HEK293T (cell line): Measurements from ENCODE around the gene GPR158.

Source experiments
- ARNT ChIP-seq: fragments of 450-650 bp; IDR thresholded peaks from 2 replicates; pipeline ENCODE4 v1.6.1; 2017; ENCODE audit warnings: mild to moderate bottlenecking
- BHLHE40 ChIP-seq: fragments of 450-650 bp; IDR thresholded peaks from 2 replicates; pipeline ENCODE4 v1.6.1; 2016; ENCODE audit warnings: mild to moderate bottlenecking, moderate library complexity, borderline replicate concordance
- CTBP1 ChIP-seq: fragments of 450-650 bp; IDR thresholded peaks from 2 replicates; pipeline ENCODE4 v1.6.1; 2016; ENCODE audit warnings: borderline replicate concordance
- ELF4 ChIP-seq: fragments of 450-650 bp; IDR thresholded peaks from 2 replicates; pipeline ENCODE4 v1.6.1; 2017; ENCODE audit warnings: antibody characterized with exemption
- FOXA1 ChIP-seq: fragments of 450-650 bp; IDR thresholded peaks from 2 replicates; pipeline ENCODE4 v1.6.1; 2016; ENCODE audit warnings: mild to moderate bottlenecking
- FOXK2 ChIP-seq: fragments of 450-650 bp; IDR thresholded peaks from 2 replicates; pipeline ENCODE4 v1.6.1; 2016; ENCODE audit warnings: mild to moderate bottlenecking
- FOXM1 ChIP-seq: fragments of 450-650 bp; IDR thresholded peaks from 2 replicates; pipeline ENCODE4 v1.6.1; 2017; ENCODE audit warnings: mild to moderate bottlenecking, borderline replicate concordance
- HDGF ChIP-seq: fragments of 450-650 bp; IDR thresholded peaks from 2 replicates; pipeline ENCODE4 v1.6.1; 2017; ENCODE audit warnings: antibody characterized with exemption, borderline replicate concordance
- NFRKB ChIP-seq: fragments of 450-650 bp; IDR thresholded peaks from 2 replicates; pipeline ENCODE4 v1.6.1; 2016; ENCODE audit warnings: mild to moderate bottlenecking, moderate library complexity
- SP1 ChIP-seq: fragments of 450-650 bp; IDR thresholded peaks from 2 replicates; pipeline ENCODE4 v1.6.1; 2017
- SUZ12 ChIP-seq: fragments of 450-650 bp; IDR thresholded peaks from 2 replicates; pipeline ENCODE4 v1.6.1; 2016; ENCODE audit warnings: mild to moderate bottlenecking
- TARDBP ChIP-seq: fragments of 450-650 bp; IDR thresholded peaks from 2 replicates; pipeline ENCODE4 v1.6.1; 2016
- ZNF384 ChIP-seq: fragments of 450-650 bp; IDR thresholded peaks from 2 replicates; pipeline ENCODE4 v1.6.1; 2016

DNA sequence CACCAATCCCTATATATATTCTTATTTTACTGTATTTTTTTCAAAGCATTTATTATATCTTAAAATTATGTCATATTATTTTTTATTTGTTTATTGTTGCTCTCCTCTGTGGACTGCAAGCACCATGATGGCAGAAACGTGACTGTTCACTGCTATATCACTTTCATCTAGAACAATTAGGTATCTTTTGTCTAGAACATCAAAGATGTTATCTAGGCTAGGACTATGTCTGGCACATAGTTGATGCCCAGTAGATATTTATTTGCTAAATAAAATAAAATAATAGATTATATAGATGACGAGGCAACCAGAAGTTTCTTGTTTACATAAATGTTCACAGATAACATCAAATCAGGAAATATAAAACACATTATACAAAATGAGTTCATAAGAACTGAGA is 12.4 kb upstream of the GPR158 start:
- TF ChIP-seq FOXK2: no peak
- TF ChIP-seq HDGF: no peak
- TF ChIP-seq SP1: no peak
- TF ChIP-seq NFRKB: no peak
- no peak for TF ChIP-seq ZNF384
- no peak for TF ChIP-seq BHLHE40
- TF ChIP-seq ELF4: no peak
- TF ChIP-seq SUZ12: no peak
- no peak for TF ChIP-seq FOXA1
- no peak for TF ChIP-seq TARDBP
- no peak for TF ChIP-seq CTBP1
- TF ChIP-seq ARNT: no peak
- no peak for TF ChIP-seq FOXM1
